GM23338 (cell line): ENCODE measurements around the gene AIP.

Source experiments
- EZH2 ChIP-seq: fragments of 200-600 bp; sonication (generic); IDR thresholded peaks from one replicate; pipeline ENCODE4 v1.8.0; 2017; ENCODE audit warnings: antibody characterized with exemption, mild to moderate bottlenecking, low read depth; ENCODE audit not compliant: unreplicated experiment
- EZH2phosphoT487 ChIP-seq: fragments of 200-600 bp; sonication (generic); IDR thresholded peaks from one replicate; pipeline ENCODE4 v1.8.1; 2018; ENCODE audit warnings: antibody characterized with exemption; ENCODE audit not compliant: unreplicated experiment
- NANOG ChIP-seq: IDR thresholded peaks from 2 replicates; pipeline ENCODE4 v1.6.1; 2016; ENCODE audit warnings: antibody characterized with exemption, borderline replicate concordance
- POLR2AphosphoS5 ChIP-seq: IDR thresholded peaks from 2 replicates; pipeline ENCODE4 v1.6.1; 2016; ENCODE audit warnings: antibody characterized with exemption, low read depth
- TF ChIP-seq, protein P1 (sequence below), 2 experiments: fragments of 200-600 bp in 1 of 2; sonication (generic) in 1 of 2; conservative IDR thresholded peaks; 2 replicates each; pipeline versions ENCODE4 v1.5.1 to v1.6.1; 2016 to 2017; ENCODE audit warnings: antibody characterized with exemption in 2 of 2, low read depth in 2 of 2, mild to moderate bottlenecking in 2 of 2, moderate library complexity in 1 of 2
- TF ChIP-seq, protein P2 (sequence below): IDR thresholded peaks from one replicate; pipeline ENCODE4 v1.6.1; 2018; ENCODE audit warnings: antibody characterized with exemption; ENCODE audit not compliant: unreplicated experiment
- TF ChIP-seq, protein P3 (sequence below): fragments of 250-450 bp; sonication (Bioruptor Pico); IDR thresholded peaks from 2 replicates; pipeline ENCODE4 v1.5.0; 2020; ENCODE audit warnings: mild to moderate bottlenecking, moderate library complexity

DNA sequence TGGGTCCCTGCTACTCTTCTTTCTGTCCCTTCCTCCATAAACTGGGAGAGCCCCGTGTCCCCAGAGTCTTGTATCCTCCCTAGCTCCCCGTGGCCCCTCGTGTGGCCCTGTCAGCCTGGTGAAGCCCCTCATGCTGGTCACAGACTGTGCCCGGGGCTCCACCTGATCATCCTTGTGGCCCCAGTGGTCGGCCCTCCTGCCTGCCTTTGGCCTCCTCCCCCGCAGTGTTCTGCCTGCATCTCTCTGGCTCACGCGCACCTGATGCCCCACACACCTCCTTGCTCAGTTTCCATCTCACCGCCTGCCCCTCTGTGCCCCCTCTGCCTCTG, 41.6 kb downstream of the AIP start:
- TF ChIP-seq NANOG (no peak), POLR2AphosphoS5 (no peak), EZH2 (no peak), EZH2phosphoT487 (no peak)
- TF ChIP-seq, protein P1, sequence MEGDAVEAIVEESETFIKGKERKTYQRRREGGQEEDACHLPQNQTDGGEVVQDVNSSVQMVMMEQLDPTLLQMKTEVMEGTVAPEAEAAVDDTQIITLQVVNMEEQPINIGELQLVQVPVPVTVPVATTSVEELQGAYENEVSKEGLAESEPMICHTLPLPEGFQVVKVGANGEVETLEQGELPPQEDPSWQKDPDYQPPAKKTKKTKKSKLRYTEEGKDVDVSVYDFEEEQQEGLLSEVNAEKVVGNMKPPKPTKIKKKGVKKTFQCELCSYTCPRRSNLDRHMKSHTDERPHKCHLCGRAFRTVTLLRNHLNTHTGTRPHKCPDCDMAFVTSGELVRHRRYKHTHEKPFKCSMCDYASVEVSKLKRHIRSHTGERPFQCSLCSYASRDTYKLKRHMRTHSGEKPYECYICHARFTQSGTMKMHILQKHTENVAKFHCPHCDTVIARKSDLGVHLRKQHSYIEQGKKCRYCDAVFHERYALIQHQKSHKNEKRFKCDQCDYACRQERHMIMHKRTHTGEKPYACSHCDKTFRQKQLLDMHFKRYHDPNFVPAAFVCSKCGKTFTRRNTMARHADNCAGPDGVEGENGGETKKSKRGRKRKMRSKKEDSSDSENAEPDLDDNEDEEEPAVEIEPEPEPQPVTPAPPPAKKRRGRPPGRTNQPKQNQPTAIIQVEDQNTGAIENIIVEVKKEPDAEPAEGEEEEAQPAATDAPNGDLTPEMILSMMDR (conservative IDR thresholded peaks at IDR 0.05; ENCODE audit: low read depth in 2 of 2): no peak
- TF ChIP-seq, protein P2, sequence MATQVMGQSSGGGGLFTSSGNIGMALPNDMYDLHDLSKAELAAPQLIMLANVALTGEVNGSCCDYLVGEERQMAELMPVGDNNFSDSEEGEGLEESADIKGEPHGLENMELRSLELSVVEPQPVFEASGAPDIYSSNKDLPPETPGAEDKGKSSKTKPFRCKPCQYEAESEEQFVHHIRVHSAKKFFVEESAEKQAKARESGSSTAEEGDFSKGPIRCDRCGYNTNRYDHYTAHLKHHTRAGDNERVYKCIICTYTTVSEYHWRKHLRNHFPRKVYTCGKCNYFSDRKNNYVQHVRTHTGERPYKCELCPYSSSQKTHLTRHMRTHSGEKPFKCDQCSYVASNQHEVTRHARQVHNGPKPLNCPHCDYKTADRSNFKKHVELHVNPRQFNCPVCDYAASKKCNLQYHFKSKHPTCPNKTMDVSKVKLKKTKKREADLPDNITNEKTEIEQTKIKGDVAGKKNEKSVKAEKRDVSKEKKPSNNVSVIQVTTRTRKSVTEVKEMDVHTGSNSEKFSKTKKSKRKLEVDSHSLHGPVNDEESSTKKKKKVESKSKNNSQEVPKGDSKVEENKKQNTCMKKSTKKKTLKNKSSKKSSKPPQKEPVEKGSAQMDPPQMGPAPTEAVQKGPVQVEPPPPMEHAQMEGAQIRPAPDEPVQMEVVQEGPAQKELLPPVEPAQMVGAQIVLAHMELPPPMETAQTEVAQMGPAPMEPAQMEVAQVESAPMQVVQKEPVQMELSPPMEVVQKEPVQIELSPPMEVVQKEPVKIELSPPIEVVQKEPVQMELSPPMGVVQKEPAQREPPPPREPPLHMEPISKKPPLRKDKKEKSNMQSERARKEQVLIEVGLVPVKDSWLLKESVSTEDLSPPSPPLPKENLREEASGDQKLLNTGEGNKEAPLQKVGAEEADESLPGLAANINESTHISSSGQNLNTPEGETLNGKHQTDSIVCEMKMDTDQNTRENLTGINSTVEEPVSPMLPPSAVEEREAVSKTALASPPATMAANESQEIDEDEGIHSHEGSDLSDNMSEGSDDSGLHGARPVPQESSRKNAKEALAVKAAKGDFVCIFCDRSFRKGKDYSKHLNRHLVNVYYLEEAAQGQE: no peak
- TF ChIP-seq, protein P3, sequence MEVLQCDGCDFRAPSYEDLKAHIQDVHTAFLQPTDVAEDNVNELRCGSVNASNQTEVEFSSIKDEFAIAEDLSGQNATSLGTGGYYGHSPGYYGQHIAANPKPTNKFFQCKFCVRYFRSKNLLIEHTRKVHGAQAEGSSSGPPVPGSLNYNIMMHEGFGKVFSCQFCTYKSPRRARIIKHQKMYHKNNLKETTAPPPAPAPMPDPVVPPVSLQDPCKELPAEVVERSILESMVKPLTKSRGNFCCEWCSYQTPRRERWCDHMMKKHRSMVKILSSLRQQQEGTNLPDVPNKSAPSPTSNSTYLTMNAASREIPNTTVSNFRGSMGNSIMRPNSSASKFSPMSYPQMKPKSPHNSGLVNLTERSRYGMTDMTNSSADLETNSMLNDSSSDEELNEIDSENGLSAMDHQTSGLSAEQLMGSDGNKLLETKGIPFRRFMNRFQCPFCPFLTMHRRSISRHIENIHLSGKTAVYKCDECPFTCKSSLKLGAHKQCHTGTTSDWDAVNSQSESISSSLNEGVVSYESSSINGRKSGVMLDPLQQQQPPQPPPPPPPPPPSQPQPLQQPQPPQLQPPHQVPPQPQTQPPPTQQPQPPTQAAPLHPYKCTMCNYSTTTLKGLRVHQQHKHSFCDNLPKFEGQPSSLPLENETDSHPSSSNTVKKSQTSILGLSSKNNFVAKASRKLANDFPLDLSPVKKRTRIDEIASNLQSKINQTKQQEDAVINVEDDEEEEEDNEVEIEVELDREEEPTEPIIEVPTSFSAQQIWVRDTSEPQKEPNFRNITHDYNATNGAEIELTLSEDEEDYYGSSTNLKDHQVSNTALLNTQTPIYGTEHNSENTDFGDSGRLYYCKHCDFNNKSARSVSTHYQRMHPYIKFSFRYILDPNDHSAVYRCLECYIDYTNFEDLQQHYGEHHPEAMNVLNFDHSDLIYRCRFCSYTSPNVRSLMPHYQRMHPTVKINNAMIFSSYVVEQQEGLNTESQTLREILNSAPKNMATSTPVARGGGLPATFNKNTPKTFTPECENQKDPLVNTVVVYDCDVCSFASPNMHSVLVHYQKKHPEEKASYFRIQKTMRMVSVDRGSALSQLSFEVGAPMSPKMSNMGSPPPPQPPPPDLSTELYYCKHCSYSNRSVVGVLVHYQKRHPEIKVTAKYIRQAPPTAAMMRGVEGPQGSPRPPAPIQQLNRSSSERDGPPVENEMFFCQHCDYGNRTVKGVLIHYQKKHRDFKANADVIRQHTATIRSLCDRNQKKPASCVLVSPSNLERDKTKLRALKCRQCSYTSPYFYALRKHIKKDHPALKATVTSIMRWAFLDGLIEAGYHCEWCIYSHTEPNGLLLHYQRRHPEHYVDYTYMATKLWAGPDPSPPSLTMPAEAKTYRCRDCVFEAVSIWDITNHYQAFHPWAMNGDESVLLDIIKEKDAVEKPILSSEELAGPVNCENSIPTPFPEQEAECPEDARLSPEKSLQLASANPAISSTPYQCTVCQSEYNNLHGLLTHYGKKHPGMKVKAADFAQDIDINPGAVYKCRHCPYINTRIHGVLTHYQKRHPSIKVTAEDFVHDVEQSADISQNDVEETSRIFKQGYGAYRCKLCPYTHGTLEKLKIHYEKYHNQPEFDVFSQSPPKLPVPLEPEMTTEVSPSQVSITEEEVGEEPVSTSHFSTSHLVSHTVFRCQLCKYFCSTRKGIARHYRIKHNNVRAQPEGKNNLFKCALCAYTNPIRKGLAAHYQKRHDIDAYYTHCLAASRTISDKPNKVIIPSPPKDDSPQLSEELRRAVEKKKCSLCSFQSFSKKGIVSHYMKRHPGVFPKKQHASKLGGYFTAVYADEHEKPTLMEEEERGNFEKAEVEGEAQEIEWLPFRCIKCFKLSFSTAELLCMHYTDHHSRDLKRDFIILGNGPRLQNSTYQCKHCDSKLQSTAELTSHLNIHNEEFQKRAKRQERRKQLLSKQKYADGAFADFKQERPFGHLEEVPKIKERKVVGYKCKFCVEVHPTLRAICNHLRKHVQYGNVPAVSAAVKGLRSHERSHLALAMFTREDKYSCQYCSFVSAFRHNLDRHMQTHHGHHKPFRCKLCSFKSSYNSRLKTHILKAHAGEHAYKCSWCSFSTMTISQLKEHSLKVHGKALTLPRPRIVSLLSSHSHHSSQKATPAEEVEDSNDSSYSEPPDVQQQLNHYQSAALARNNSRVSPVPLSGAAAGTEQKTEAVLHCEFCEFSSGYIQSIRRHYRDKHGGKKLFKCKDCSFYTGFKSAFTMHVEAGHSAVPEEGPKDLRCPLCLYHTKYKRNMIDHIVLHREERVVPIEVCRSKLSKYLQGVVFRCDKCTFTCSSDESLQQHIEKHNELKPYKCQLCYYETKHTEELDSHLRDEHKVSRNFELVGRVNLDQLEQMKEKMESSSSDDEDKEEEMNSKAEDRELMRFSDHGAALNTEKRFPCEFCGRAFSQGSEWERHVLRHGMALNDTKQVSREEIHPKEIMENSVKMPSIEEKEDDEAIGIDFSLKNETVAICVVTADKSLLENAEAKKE (CRISPR knock-in tag): no peak
